Spleen (tissue), 7 donors: ENCODE measurements around the gene N4BP3.

Experiments
- CTCF ChIP-seq, 11 experiments: fragments of 200-600 bp in 7 of 11; fragments of 450-650 bp in 4 of 11; sonication (generic) in 4 of 11; IDR thresholded peaks in 8 of 11; conservative IDR thresholded peaks in 3 of 11; 1 replicate in 7 of 11; 2 replicates in 4 of 11; pipeline versions ENCODE4 v1.4.0 to v1.8.0; 2016 to 2021; ENCODE audit warnings: antibody characterized with exemption in 11 of 11, inconsistent platforms in 4 of 11, mild to moderate bottlenecking in 1 of 11
- POLR2AphosphoS5 ChIP-seq, 3 donors: sonication (generic); formaldehyde crosslinking; IDR thresholded peaks; one replicate each; pipeline ENCODE4 v1.5.1; 2017; ENCODE audit warnings: antibody characterized with exemption in 3 of 3
- donor health status: DM: no; HTN: no; CAD: no; lungs with moderate emphysema.
- donor health status: DM: no; HTN: no; CAD: no.
- donor health status: DM: no; HTN: no; CAD: no.

GRCh38 chr5:178080056-178080455 lies 33.3 kb upstream of the N4BP3 start:
- TF ChIP-seq CTCF (IDR thresholded peaks at IDR 0.05 in 8 of 11, conservative IDR thresholded peaks at IDR 0.05 in 3 of 11): no peak
- no peak for TF ChIP-seq POLR2AphosphoS5 (IDR thresholded peaks at IDR 0.05)
